ENCODE measurements around the gene LRRC39. TPM values are rescaled to one million over a fixed set of nuclear protein-coding genes. Genes with fewer than 3 reads are reported as not detected.
A peak's percentile ranks its signal among the peaks of the same experiment; 100 is the strongest.

Gene LRRC39
- total RNA-seq, 4 donors from 2014 or later, result 0.39 to 7.5 (median 1.5) TPM

DNA sequence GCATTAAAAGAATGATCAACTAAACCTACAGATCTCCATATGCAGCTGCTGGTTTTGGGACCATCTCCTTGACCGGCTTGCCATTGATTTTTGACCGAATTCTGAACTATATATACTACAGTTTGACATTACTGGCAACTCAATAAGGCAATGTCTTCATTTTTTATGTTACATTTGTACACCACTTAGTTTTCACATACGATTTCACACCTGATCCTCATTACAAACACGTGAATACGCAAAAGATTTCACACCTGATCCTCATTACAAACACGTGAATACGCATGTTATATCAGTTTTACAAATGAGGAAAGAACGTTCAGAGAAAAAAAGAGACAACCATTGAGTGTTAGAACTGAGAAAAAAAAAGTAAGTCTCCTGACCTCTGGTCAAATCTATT lies 46.4 kb downstream of the LRRC39 start:
- 71 to 74% methylated on average over 8 of the region's 8 CpGs for WGBS, 2 donors
- Histone ChIP-seq H3K4me3 (peak overlapping the region in 1 of 4 donors; percentile 79), H3K4me1 (peaks cover 0 to 41% (median 16%) of the 10 kb centered on the region in 4 donors), H3K27me3 (no peaks in the 10 kb centered on the region), H3K9me3 (no peaks in the 10 kb centered on the region), H3K36me3 (peaks cover 0 to under 1% (median 0%) of the 10 kb centered on the region in 3 donors), H3K27ac (no peak overlapping the region)
- DNase-seq (ENCODE audit: low spot score in 2 of 2), result no peak
- TF ChIP-seq, protein P1, sequence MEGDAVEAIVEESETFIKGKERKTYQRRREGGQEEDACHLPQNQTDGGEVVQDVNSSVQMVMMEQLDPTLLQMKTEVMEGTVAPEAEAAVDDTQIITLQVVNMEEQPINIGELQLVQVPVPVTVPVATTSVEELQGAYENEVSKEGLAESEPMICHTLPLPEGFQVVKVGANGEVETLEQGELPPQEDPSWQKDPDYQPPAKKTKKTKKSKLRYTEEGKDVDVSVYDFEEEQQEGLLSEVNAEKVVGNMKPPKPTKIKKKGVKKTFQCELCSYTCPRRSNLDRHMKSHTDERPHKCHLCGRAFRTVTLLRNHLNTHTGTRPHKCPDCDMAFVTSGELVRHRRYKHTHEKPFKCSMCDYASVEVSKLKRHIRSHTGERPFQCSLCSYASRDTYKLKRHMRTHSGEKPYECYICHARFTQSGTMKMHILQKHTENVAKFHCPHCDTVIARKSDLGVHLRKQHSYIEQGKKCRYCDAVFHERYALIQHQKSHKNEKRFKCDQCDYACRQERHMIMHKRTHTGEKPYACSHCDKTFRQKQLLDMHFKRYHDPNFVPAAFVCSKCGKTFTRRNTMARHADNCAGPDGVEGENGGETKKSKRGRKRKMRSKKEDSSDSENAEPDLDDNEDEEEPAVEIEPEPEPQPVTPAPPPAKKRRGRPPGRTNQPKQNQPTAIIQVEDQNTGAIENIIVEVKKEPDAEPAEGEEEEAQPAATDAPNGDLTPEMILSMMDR (IDR thresholded peaks at IDR 0.05), result no peak
- TF ChIP-seq POLR2A (IDR thresholded peaks at IDR 0.05), result no peak
- no peak for TF ChIP-seq EP300 (IDR thresholded peaks at IDR 0.05)

DNA sequence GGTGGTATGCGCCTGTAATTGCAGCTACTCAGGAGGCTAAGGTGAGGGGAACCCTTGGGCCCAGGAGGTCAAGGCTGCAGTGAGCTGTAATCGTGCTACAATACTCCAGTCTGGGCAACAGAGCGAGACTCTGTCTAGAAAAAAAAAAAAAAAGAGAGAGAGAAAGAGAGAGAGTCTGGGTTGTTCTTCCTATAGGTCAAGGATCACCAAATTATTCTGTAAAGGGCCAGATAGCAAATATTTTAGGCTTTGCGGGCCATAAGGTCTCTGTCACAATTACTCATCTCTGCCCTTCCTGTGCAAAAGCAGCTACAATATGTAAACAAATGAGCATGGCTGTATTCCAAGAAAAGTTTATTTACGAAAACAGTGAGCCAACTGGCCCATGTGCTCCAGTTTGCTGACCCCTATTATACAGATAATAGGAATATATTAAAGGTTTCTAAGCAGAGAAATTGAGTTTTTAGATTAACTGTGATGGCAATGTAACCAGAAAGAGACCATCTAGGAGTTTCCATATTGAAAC lies 47.4 kb downstream of the LRRC39 start:
- no peak overlapping the region for H3K4me3 ChIP-seq
- H3K4me1 ChIP-seq, result peaks cover 0 to 33% (median 16%) of the 10 kb centered on the region in 4 donors
- H3K27me3 ChIP-seq, result no peaks in the 10 kb centered on the region
- no peak overlapping the region for H3K27ac ChIP-seq
- TF ChIP-seq EP300 (IDR thresholded peaks at IDR 0.05) (no peak), POLR2A (IDR thresholded peaks at IDR 0.05) (no peak)
- TF ChIP-seq, protein P1 (IDR thresholded peaks at IDR 0.05), result no peak
- no peak for DNase-seq (ENCODE audit: low spot score in 2 of 2)
- no peaks in the 10 kb centered on the region for H3K36me3 ChIP-seq
- no peaks in the 10 kb centered on the region for H3K9me3 ChIP-seq
- 62 to 68% methylated on average over 5 of the region's 5 CpGs for WGBS, 2 donors

DNA sequence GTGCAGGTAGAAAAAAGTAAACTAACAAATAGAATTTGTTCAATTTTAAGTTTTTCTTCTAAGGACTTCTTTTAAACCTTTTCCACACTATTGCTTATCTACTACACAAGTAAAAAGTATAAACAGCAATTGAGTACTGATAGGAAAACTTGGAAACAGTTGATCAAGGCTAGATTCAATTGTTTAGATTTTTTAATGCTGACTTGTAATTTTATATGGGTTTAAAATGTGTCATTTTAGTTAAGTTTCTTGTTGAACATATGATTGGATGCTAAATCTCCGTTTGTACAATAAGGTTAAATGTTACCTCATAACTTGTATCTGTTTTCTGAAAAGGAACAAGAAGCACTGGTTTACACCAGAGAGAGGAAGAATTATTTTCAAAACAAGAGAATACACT lies 50.8 kb downstream of the LRRC39 start:
- H3K27me3 ChIP-seq, result no peaks in the 10 kb centered on the region
- TF ChIP-seq, protein P1 (IDR thresholded peaks at IDR 0.05), result no peak
- no peak for TF ChIP-seq EP300 (IDR thresholded peaks at IDR 0.05)
- TF ChIP-seq POLR2A (IDR thresholded peaks at IDR 0.05), result no peak
- no peak overlapping the region for H3K4me3 ChIP-seq
- DNase-seq (ENCODE audit: low spot score in 2 of 2), result no peak
- WGBS, 2 donors, result 64 to 65% methylated on average over 1 of the region's 1 CpG
- no peak overlapping the region for H3K27ac ChIP-seq
- no peaks in the 10 kb centered on the region for H3K9me3 ChIP-seq
- no peaks in the 10 kb centered on the region for H3K36me3 ChIP-seq
- H3K4me1 ChIP-seq, result peaks cover 0 to 9% (median 0%) of the 10 kb centered on the region in 4 donors

DNA sequence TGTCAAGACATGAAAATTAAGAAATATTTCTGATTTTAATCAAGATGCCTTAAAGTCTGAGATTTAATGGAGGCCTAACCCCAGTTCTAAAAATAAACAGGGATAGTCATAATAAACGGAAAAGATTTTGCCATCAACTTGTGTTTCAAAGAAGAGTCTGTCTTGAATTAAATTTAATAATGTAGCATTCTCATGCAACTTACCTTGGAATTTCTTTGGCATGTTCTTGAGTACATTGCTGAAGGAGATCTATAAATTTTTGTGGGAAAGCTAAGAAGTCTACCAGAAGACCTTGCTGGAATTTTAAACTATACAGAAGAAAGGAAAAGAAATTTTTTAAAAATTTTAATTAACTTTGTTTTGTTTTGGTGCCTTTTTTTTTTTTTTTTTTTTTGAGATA lies 55.9 kb downstream of the LRRC39 start:
- DNase-seq (ENCODE audit: low spot score in 2 of 2), result no peak
- Histone ChIP-seq H3K36me3 (peaks cover 0 to 15% (median 0%) of the 10 kb centered on the region in 3 donors), H3K9me3 (no peaks in the 10 kb centered on the region), H3K4me3 (no peak overlapping the region), H3K27ac (no peak overlapping the region), H3K4me1 (no peaks in the 10 kb centered on the region), H3K27me3 (no peaks in the 10 kb centered on the region)
- WGBS, 2 donors, result 58 to 59% methylated on average over 1 of the region's 1 CpG
- TF ChIP-seq POLR2A (IDR thresholded peaks at IDR 0.05) (no peak), EP300 (IDR thresholded peaks at IDR 0.05) (no peak)
- TF ChIP-seq, protein P1 (IDR thresholded peaks at IDR 0.05), result no peak

DNA sequence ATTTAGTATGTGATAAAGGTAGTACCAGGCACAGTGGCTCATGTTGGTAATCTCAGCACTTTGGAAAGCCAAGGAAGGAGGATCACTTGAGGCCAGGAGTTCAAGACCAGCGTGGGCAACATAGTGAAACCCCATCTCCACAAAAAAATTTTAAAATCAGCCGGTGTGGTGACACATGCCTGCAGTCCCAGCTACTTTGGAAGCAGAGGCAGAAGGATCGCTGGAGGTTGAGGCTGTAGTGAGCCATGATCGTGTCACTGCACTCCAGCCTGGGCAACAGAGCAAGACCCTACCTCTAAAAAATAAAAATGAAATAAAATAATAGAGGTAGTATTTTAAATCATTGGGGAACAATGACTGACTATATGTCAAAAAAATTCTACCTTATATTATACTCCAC lies 62.5 kb downstream of the LRRC39 start:
- Histone ChIP-seq H3K9me3 (no peaks in the 10 kb centered on the region), H3K27ac (no peak overlapping the region), H3K36me3 (peaks cover 0 to 15% (median 0%) of the 10 kb centered on the region in 3 donors), H3K4me1 (no peaks in the 10 kb centered on the region), H3K4me3 (no peak overlapping the region), H3K27me3 (no peaks in the 10 kb centered on the region)
- TF ChIP-seq EP300 (IDR thresholded peaks at IDR 0.05) (no peak), POLR2A (IDR thresholded peaks at IDR 0.05) (no peak)
- TF ChIP-seq, protein P1 (IDR thresholded peaks at IDR 0.05), result no peak
- WGBS, 2 donors, result 98% methylated on average over 4 of the region's 4 CpGs
- DNase-seq (ENCODE audit: low spot score in 2 of 2), result no peak

Measured in tibial nerve (tissue), 4 donors.